ENCODE measurements around the gene GPR18. TPM values are rescaled to one million over a fixed set of nuclear protein-coding genes. Genes with fewer than 3 reads are reported as not detected.
"Not testable (repeated sequence)": the region's sequence is repeated elsewhere in the genome, so short reads cannot be mapped to it uniquely, and the experiment has no call there.

GPR18 gene
- total RNA-seq, 4 donors from 2014 or later = 0.36 TPM; not detected in 3

GRCh38 chr13:99255271-99255670 is 2.9 kb downstream of the GPR18 start:
- TF ChIP-seq CTCF (IDR thresholded peaks at IDR 0.05) = no peak
- ATAC-seq (ENCODE audit: low FRiP score) = no peak
- DNase-seq (ENCODE audit: low spot score) = no peak

GRCh38 chr13:99254830-99255229 is 3.3 kb downstream of the GPR18 start:
- DNase-seq (ENCODE audit: low spot score) (no peak), ATAC-seq (ENCODE audit: low FRiP score) (no peak)
- TF ChIP-seq CTCF (IDR thresholded peaks at IDR 0.05) = no peak

- ATAC-seq (ENCODE audit: low FRiP score) (no peak), DNase-seq (ENCODE audit: low spot score) (no peak)
- no peak for TF ChIP-seq CTCF (IDR thresholded peaks at IDR 0.05)
These were observed 6.3 kb downstream of the GPR18 start for GRCh38 chr13:99251921-99252320.

- ATAC-seq (ENCODE audit: low FRiP score) = no peak
- no peak for DNase-seq (ENCODE audit: low spot score)
- TF ChIP-seq CTCF (IDR thresholded peaks at IDR 0.05) = no peak
These were observed 7.0 kb downstream of the GPR18 start for GRCh38 chr13:99250982-99251825.

GRCh38 chr13:99249606-99250005 is 8.6 kb downstream of the GPR18 start:
- not testable (repeated sequence) for DNase-seq (ENCODE audit: low spot score); ATAC-seq (ENCODE audit: low FRiP score)

- not testable (repeated sequence) for ATAC-seq (ENCODE audit: low FRiP score); DNase-seq (ENCODE audit: low spot score)
These were observed 9.0 kb downstream of the GPR18 start for GRCh38 chr13:99249178-99249577.

- TF ChIP-seq CTCF (IDR thresholded peaks at IDR 0.05) = no peak
- no peak for DNase-seq (ENCODE audit: low spot score)
- no peak for ATAC-seq (ENCODE audit: low FRiP score)
These were observed 12.1 kb downstream of the GPR18 start for GRCh38 chr13:99246100-99246499.

GRCh38 chr13:99237981-99238662 is 20.1 kb downstream of the GPR18 start:
- no peak for ATAC-seq (ENCODE audit: low FRiP score)
- no peak for DNase-seq (ENCODE audit: low spot score)
- no peak for TF ChIP-seq CTCF (IDR thresholded peaks at IDR 0.05)

Measured in omental fat pad (tissue), 4 donors.